ENCODE measurements around the gene ABTB1.

The ABTB1 gene

GRCh38 chr3:127669541-127670228, 3.1 kb upstream of the ABTB1 start:
- Histone ChIP-seq H3K9ac (ENCODE audit: low read length) (no peak overlapping the region), H3K27me3 (ENCODE audit: insufficient read depth, low read length) (no peaks in the 10 kb centered on the region), H3K27ac (ENCODE audit: low read depth, low read length) (no peak overlapping the region), H4K91ac (ENCODE audit: low read depth, low read length) (no peak overlapping the region), H3K14ac (ENCODE audit: low read length) (no peak overlapping the region), H3K4ac (ENCODE audit: low read depth, low read length) (no peak overlapping the region), H2AK5ac (ENCODE audit: low read length) (no peak overlapping the region), H3K36me3 (ENCODE audit: control insufficient read depth in 1 of 2, insufficient read depth in 2 of 2, low read length in 2 of 2) (no peaks in the 10 kb centered on the region), H3K4me2 (ENCODE audit: low read length) (no peak overlapping the region), H2BK12ac (ENCODE audit: low read length) (no peak overlapping the region), H3K79me2 (ENCODE audit: control insufficient read depth, insufficient read depth, low read length, poor library complexity) (no peaks in the 10 kb centered on the region), H4K8ac (ENCODE audit: low read depth, low read length) (no peak overlapping the region), H3K23ac (ENCODE audit: low read length) (no peak overlapping the region), H4K12ac (ENCODE audit: low read depth, low read length) (no peak overlapping the region), H3K4me1 (ENCODE audit: control insufficient read depth in 1 of 2, insufficient read depth in 2 of 2, low read length in 2 of 2) (peaks cover 3 to 10% of the 10 kb centered on the region in 2 experiments), H2AFZ (ENCODE audit: insufficient read depth, low read length, poor library complexity) (no peak overlapping the region), H3K79me1 (ENCODE audit: low read length) (peaks cover 9% of the 10 kb centered on the region), H3K4me3 (ENCODE audit: low read depth, low read length) (peak overlapping the region; percentile 18), H2BK5ac (ENCODE audit: low read depth, low read length, poor library complexity) (no peak overlapping the region), H2BK120ac (ENCODE audit: insufficient read depth, low read length, poor library complexity) (no peak overlapping the region), H3K9me3 (ENCODE audit: insufficient read depth, low read depth, low read length) (no peaks in the 10 kb centered on the region), H3K18ac (ENCODE audit: low read length) (no peak overlapping the region)
- no peak for DNase-seq
- no CpG with 5 or more reads among the region's 14 CpGs for WGBS (ENCODE audit: extremely low coverage, insufficient coverage, insufficient read length)

GRCh38 chr3:127670229-127670559, 2.6 kb upstream of the ABTB1 start:
- H2BK120ac ChIP-seq (ENCODE audit: insufficient read depth, low read length, poor library complexity): no peak overlapping the region
- H3K27me3 ChIP-seq (ENCODE audit: insufficient read depth, low read length): no peaks in the 10 kb centered on the region
- H3K4me1 ChIP-seq (ENCODE audit: control insufficient read depth in 1 of 2, insufficient read depth in 2 of 2, low read length in 2 of 2): peaks cover 3 to 10% of the 10 kb centered on the region in 2 experiments
- no peaks in the 10 kb centered on the region for H3K36me3 ChIP-seq (ENCODE audit: control insufficient read depth in 1 of 2, insufficient read depth in 2 of 2, low read length in 2 of 2)
- H2BK12ac ChIP-seq (ENCODE audit: low read length): no peak overlapping the region
- WGBS (ENCODE audit: extremely low coverage, insufficient coverage, insufficient read length): no CpG with 5 or more reads among the region's 7 CpGs
- no peak overlapping the region for H2AFZ ChIP-seq (ENCODE audit: insufficient read depth, low read length, poor library complexity)
- H2BK5ac ChIP-seq (ENCODE audit: low read depth, low read length, poor library complexity): no peak overlapping the region
- H3K4ac ChIP-seq (ENCODE audit: low read depth, low read length): no peak overlapping the region
- no peak overlapping the region for H4K91ac ChIP-seq (ENCODE audit: low read depth, low read length)
- no peak for DNase-seq
- H3K14ac ChIP-seq (ENCODE audit: low read length): no peak overlapping the region
- no peak overlapping the region for H3K9ac ChIP-seq (ENCODE audit: low read length)
- H3K4me2 ChIP-seq (ENCODE audit: low read length): no peak overlapping the region
- peaks cover 9% of the 10 kb centered on the region for H3K79me1 ChIP-seq (ENCODE audit: low read length)
- H3K27ac ChIP-seq (ENCODE audit: low read depth, low read length): no peak overlapping the region
- no peak overlapping the region for H4K12ac ChIP-seq (ENCODE audit: low read depth, low read length)
- no peak overlapping the region for H2AK5ac ChIP-seq (ENCODE audit: low read length)
- H3K4me3 ChIP-seq (ENCODE audit: low read depth, low read length): no peak overlapping the region
- no peak overlapping the region for H3K23ac ChIP-seq (ENCODE audit: low read length)
- H3K79me2 ChIP-seq (ENCODE audit: control insufficient read depth, insufficient read depth, low read length, poor library complexity): no peaks in the 10 kb centered on the region
- H4K8ac ChIP-seq (ENCODE audit: low read depth, low read length): no peak overlapping the region
- no peak overlapping the region for H3K18ac ChIP-seq (ENCODE audit: low read length)
- H3K9me3 ChIP-seq (ENCODE audit: insufficient read depth, low read depth, low read length): no peaks in the 10 kb centered on the region

GRCh38 chr3:127670761-127671522, 1.8 kb upstream of the ABTB1 start:
- WGBS (ENCODE audit: extremely low coverage, insufficient coverage, insufficient read length): no CpG with 5 or more reads among the region's 20 CpGs
- no peak overlapping the region for H3K4me3 ChIP-seq (ENCODE audit: low read depth, low read length)
- H4K91ac ChIP-seq (ENCODE audit: low read depth, low read length): no peak overlapping the region
- no peak for DNase-seq
- no peak overlapping the region for H4K12ac ChIP-seq (ENCODE audit: low read depth, low read length)
- no peaks in the 10 kb centered on the region for H3K27me3 ChIP-seq (ENCODE audit: insufficient read depth, low read length)
- H3K4me1 ChIP-seq (ENCODE audit: control insufficient read depth in 1 of 2, insufficient read depth in 2 of 2, low read length in 2 of 2): peaks cover 3 to 10% of the 10 kb centered on the region in 2 experiments
- no peak overlapping the region for H3K9ac ChIP-seq (ENCODE audit: low read length)
- H2BK120ac ChIP-seq (ENCODE audit: insufficient read depth, low read length, poor library complexity): no peak overlapping the region
- H3K36me3 ChIP-seq (ENCODE audit: control insufficient read depth in 1 of 2, insufficient read depth in 2 of 2, low read length in 2 of 2): no peaks in the 10 kb centered on the region
- H3K14ac ChIP-seq (ENCODE audit: low read length): no peak overlapping the region
- H3K79me1 ChIP-seq (ENCODE audit: low read length): peaks cover 9% of the 10 kb centered on the region
- no peak overlapping the region for H3K23ac ChIP-seq (ENCODE audit: low read length)
- no peak overlapping the region for H3K27ac ChIP-seq (ENCODE audit: low read depth, low read length)
- H3K79me2 ChIP-seq (ENCODE audit: control insufficient read depth, insufficient read depth, low read length, poor library complexity): no peaks in the 10 kb centered on the region
- no peaks in the 10 kb centered on the region for H3K9me3 ChIP-seq (ENCODE audit: insufficient read depth, low read depth, low read length)
- no peak overlapping the region for H2AK5ac ChIP-seq (ENCODE audit: low read length)
- H2BK12ac ChIP-seq (ENCODE audit: low read length): no peak overlapping the region
- no peak overlapping the region for H2AFZ ChIP-seq (ENCODE audit: insufficient read depth, low read length, poor library complexity)
- H3K18ac ChIP-seq (ENCODE audit: low read length): no peak overlapping the region
- no peak overlapping the region for H3K4me2 ChIP-seq (ENCODE audit: low read length)
- H4K8ac ChIP-seq (ENCODE audit: low read depth, low read length): no peak overlapping the region
- no peak overlapping the region for H2BK5ac ChIP-seq (ENCODE audit: low read depth, low read length, poor library complexity)
- H3K4ac ChIP-seq (ENCODE audit: low read depth, low read length): no peak overlapping the region

GRCh38 chr3:127671523-127672428, 976 bp upstream of the ABTB1 start:
- Histone ChIP-seq H3K23ac (ENCODE audit: low read length) (no peak overlapping the region), H4K12ac (ENCODE audit: low read depth, low read length) (peak overlapping the region; percentile 33), H3K36me3 (ENCODE audit: control insufficient read depth in 1 of 2, insufficient read depth in 2 of 2, low read length in 2 of 2) (no peaks in the 10 kb centered on the region), H3K27ac (ENCODE audit: low read depth, low read length) (no peak overlapping the region), H2AK5ac (ENCODE audit: low read length) (peak overlapping the region; percentile 20), H3K18ac (ENCODE audit: low read length) (peak overlapping the region; percentile 35), H3K14ac (ENCODE audit: low read length) (peak overlapping the region; percentile 41), H2BK120ac (ENCODE audit: insufficient read depth, low read length, poor library complexity) (peak overlapping the region; percentile 36), H2BK12ac (ENCODE audit: low read length) (peak overlapping the region; percentile 3), H4K8ac (ENCODE audit: low read depth, low read length) (peak overlapping the region; percentile 94), H4K91ac (ENCODE audit: low read depth, low read length) (peak overlapping the region; percentile 60), H3K4ac (ENCODE audit: low read depth, low read length) (peak overlapping the region; percentile 22), H2BK5ac (ENCODE audit: low read depth, low read length, poor library complexity) (peak overlapping the region; percentile 22), H3K9me3 (ENCODE audit: insufficient read depth, low read depth, low read length) (no peaks in the 10 kb centered on the region), H3K4me1 (ENCODE audit: control insufficient read depth in 1 of 2, insufficient read depth in 2 of 2, low read length in 2 of 2) (peaks cover 5 to 10% of the 10 kb centered on the region in 2 experiments), H2AFZ (ENCODE audit: insufficient read depth, low read length, poor library complexity) (no peak overlapping the region), H3K79me1 (ENCODE audit: low read length) (peaks cover 9% of the 10 kb centered on the region), H3K27me3 (ENCODE audit: insufficient read depth, low read length) (no peaks in the 10 kb centered on the region), H3K79me2 (ENCODE audit: control insufficient read depth, insufficient read depth, low read length, poor library complexity) (no peaks in the 10 kb centered on the region), H3K4me3 (ENCODE audit: low read depth, low read length) (peak overlapping the region; percentile 65), H3K4me2 (ENCODE audit: low read length) (peak overlapping the region; percentile 79), H3K9ac (ENCODE audit: low read length) (no peak overlapping the region)
- DNase-seq: no peak
- no CpG with 5 or more reads among the region's 44 CpGs for WGBS (ENCODE audit: extremely low coverage, insufficient coverage, insufficient read length)

Data from trophoblast cell (in vitro differentiated cells and primary cell).